Skeletal muscle satellite cell (primary cell): ENCODE measurements around the gene ARHGEF26.

Source experiments
- H3K27me3 ChIP-seq: 2 replicates; pipeline ENCODE4 v1.7.0; 2013; ENCODE audit warnings: low read length; ENCODE audit not compliant: control insufficient read depth, insufficient read depth
- H3K36me3 ChIP-seq: 2 replicates; pipeline ENCODE4 v1.7.0; 2013; ENCODE audit warnings: mild to moderate bottlenecking, control low read depth, low read length; ENCODE audit not compliant: insufficient read depth
- H3K4me1 ChIP-seq: 2 replicates; pipeline ENCODE4 v1.7.0; 2013; ENCODE audit warnings: low read length; ENCODE audit not compliant: control insufficient read depth, insufficient read depth
- H3K4me2 ChIP-seq: 2 replicates; pipeline ENCODE4 v1.7.0; 2013; ENCODE audit warnings: mild to moderate bottlenecking, low read length
- H3K4me3 ChIP-seq: 2 replicates; pipeline ENCODE4 v1.7.0; 2013; ENCODE audit warnings: low read length
- H3K9ac ChIP-seq: 2 replicates; pipeline ENCODE4 v1.7.0; 2013; ENCODE audit warnings: mild to moderate bottlenecking, low read depth, low read length, moderate library complexity
- H3K9me3 ChIP-seq: replicated peaks from 2 replicates; pipeline ENCODE4 v1.7.0; 2013; ENCODE audit warnings: mild to moderate bottlenecking, control low read depth, low read length

ARHGEF26 gene

GRCh38 chr3:154241496-154241895, 120.3 kb downstream of the ARHGEF26 start:
- H3K4me2 ChIP-seq: no peak overlapping the region
- H3K27me3 ChIP-seq: no peaks in the 10 kb centered on the region
- no peaks in the 10 kb centered on the region for H3K9me3 ChIP-seq
- peaks cover 37% of the 10 kb centered on the region for H3K4me1 ChIP-seq
- H3K4me3 ChIP-seq: no peak overlapping the region
- H3K36me3 ChIP-seq: no peaks in the 10 kb centered on the region
- H3K9ac ChIP-seq: no peak overlapping the region

GRCh38 chr3:154242766-154243165, 121.6 kb downstream of the ARHGEF26 start:
- H3K9me3 ChIP-seq: no peaks in the 10 kb centered on the region
- H3K4me3 ChIP-seq: no peak overlapping the region
- H3K9ac ChIP-seq: peak overlapping the region; percentile 30
- no peaks in the 10 kb centered on the region for H3K36me3 ChIP-seq
- H3K4me2 ChIP-seq: peak overlapping the region; percentile 45
- peaks cover 36% of the 10 kb centered on the region for H3K4me1 ChIP-seq
- H3K27me3 ChIP-seq: no peaks in the 10 kb centered on the region

- Histone ChIP-seq H3K36me3 (no peaks in the 10 kb centered on the region), H3K4me1 (peaks cover 34% of the 10 kb centered on the region), H3K27me3 (no peaks in the 10 kb centered on the region), H3K4me3 (no peak overlapping the region), H3K9ac (peak overlapping the region; percentile 30), H3K9me3 (no peaks in the 10 kb centered on the region), H3K4me2 (peak overlapping the region; percentile 45)
Measured at GRCh38 chr3:154243353-154243752, 122.2 kb downstream of the ARHGEF26 start.

- H3K27me3 ChIP-seq: no peaks in the 10 kb centered on the region
- H3K4me2 ChIP-seq: peak overlapping the region; percentile 17
- H3K4me3 ChIP-seq: no peak overlapping the region
Measured at GRCh38 chr3:154244644-154245043, 123.5 kb downstream of the ARHGEF26 start.

GRCh38 chr3:154247806-154248415, 126.7 kb downstream of the ARHGEF26 start:
- H3K4me3 ChIP-seq: no peak overlapping the region
- H3K9ac ChIP-seq: no peak overlapping the region
- no peaks in the 10 kb centered on the region for H3K27me3 ChIP-seq
- H3K4me1 ChIP-seq: peaks cover 29% of the 10 kb centered on the region
- H3K4me2 ChIP-seq: no peak overlapping the region
- H3K9me3 ChIP-seq: no peaks in the 10 kb centered on the region
- peaks cover 15% of the 10 kb centered on the region for H3K36me3 ChIP-seq

More at GRCh38 chr3:154244644-154245043, 123.5 kb downstream of the ARHGEF26 start:
- Histone ChIP-seq H3K4me1 (peaks cover 34% of the 10 kb centered on the region), H3K36me3 (peaks cover 3% of the 10 kb centered on the region), H3K9ac (no peak overlapping the region), H3K9me3 (no peaks in the 10 kb centered on the region)

- Histone ChIP-seq H3K36me3 (peaks cover 26% of the 10 kb centered on the region), H3K9ac (no peak overlapping the region), H3K4me2 (no peak overlapping the region), H3K27me3 (no peaks in the 10 kb centered on the region), H3K4me3 (no peak overlapping the region), H3K4me1 (peaks cover 6% of the 10 kb centered on the region), H3K9me3 (no peaks in the 10 kb centered on the region)
Measured at GRCh38 chr3:154250291-154250690, 129.1 kb downstream of the ARHGEF26 start.

GRCh38 chr3:154251610-154252009, 130.4 kb downstream of the ARHGEF26 start:
- Histone ChIP-seq H3K4me1 (peaks cover 3% of the 10 kb centered on the region), H3K9ac (no peak overlapping the region), H3K36me3 (peaks cover 28% of the 10 kb centered on the region), H3K27me3 (no peaks in the 10 kb centered on the region), H3K4me2 (no peak overlapping the region), H3K4me3 (no peak overlapping the region), H3K9me3 (no peaks in the 10 kb centered on the region)

GRCh38 chr3:154252759-154253638, 131.8 kb downstream of the ARHGEF26 start:
- H3K36me3 ChIP-seq: peaks cover 29% of the 10 kb centered on the region
- H3K4me2 ChIP-seq: peak overlapping the region; percentile 68
- peaks cover 3% of the 10 kb centered on the region for H3K4me1 ChIP-seq
- H3K9ac ChIP-seq: no peak overlapping the region
- H3K4me3 ChIP-seq: no peak overlapping the region
- H3K9me3 ChIP-seq: no peaks in the 10 kb centered on the region
- H3K27me3 ChIP-seq: no peaks in the 10 kb centered on the region

- Histone ChIP-seq H3K4me2 (no peak overlapping the region), H3K27me3 (no peaks in the 10 kb centered on the region), H3K9ac (no peak overlapping the region), H3K9me3 (no peaks in the 10 kb centered on the region), H3K36me3 (peaks cover 31% of the 10 kb centered on the region), H3K4me3 (no peak overlapping the region), H3K4me1 (peaks cover 3% of the 10 kb centered on the region)
Measured at GRCh38 chr3:154254527-154254926, 133.3 kb downstream of the ARHGEF26 start.

GRCh38 chr3:154273381-154273780, 152.2 kb downstream of the ARHGEF26 start:
- no peaks in the 10 kb centered on the region for H3K4me1 ChIP-seq
- no peaks in the 10 kb centered on the region for H3K9me3 ChIP-seq
- peaks cover 48% of the 10 kb centered on the region for H3K36me3 ChIP-seq
- no peaks in the 10 kb centered on the region for H3K27me3 ChIP-seq
- H3K9ac ChIP-seq: no peak overlapping the region
- no peak overlapping the region for H3K4me2 ChIP-seq
- no peak overlapping the region for H3K4me3 ChIP-seq

- Histone ChIP-seq H3K36me3 (peaks cover 56% of the 10 kb centered on the region), H3K9ac (no peak overlapping the region), H3K27me3 (no peaks in the 10 kb centered on the region), H3K4me3 (no peak overlapping the region), H3K4me2 (no peak overlapping the region), H3K4me1 (no peaks in the 10 kb centered on the region), H3K9me3 (no peaks in the 10 kb centered on the region)
Measured at GRCh38 chr3:154274348-154274747, 153.2 kb downstream of the ARHGEF26 start.
